ENCODE measurements around the gene KCTD8. TPM values are rescaled to one million over a fixed set of nuclear protein-coding genes. Genes with fewer than 3 reads are reported as not detected.

Gene KCTD8
- polyA plus RNA-seq = 0.71 and 1.2 TPM in 2 replicates
- polyA minus RNA-seq = 1.6 and 3.7 TPM in 2 replicates

DNA sequence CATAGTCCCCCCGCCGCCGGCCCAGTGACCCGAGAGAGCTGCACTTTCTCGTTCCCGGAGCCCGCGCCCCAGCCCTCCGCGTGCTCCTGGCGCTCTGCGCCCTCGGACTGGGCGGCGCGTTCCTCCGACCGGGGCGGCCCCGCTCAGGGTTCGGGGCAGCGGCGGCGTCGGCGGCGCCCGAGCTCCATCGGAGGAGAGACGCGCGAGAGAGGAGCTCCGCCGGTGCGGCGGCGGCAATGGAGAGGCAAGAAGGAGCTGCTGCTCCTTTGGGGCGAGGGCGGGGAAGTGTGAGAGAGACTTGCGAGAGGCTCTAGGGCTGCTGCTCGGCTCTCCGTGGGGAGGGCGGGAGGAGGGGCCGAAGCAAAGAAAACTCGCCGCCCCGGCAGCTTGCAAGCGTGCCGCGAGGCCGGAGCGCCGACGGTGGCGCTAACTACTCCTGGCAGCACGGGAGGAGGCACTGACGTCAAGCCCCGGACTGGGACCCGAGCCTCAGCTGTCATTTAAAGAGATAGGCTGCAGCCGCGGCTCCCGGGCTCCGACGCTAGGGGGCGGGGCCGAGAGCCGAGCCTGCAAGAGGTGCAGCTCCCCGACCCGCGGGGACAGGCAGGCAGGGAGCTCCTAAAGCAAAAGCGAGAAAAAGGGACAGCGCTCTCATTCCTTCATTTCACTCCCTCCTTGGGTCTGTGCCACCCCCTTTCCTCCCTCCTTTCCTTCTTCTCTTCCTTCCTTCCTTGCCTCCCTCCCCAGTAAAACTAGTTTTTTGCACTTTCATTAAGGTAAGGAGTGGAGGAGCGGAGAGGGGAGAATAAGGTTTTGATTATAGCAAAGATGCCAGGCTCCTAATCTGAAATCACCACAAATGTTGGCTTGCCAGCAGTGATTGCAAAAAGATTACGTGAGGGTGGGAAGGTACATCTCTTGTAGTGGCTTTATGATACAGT lies at the start of gene KCTD8:
TSS of gene KCTD8 (minus strand) at position 289 of the 941 bp plus-strand sequence.
- Histone ChIP-seq H3F3A (ENCODE audit: insufficient read depth, low read length, poor library complexity, severe bottlenecking) (no peaks in the 10 kb centered on the region), H3K27ac (ENCODE audit: low read length) (no peak within 1 kb of the TSS), H3K27me3 (ENCODE audit: insufficient read depth, low read depth, low read length) (peaks cover 65% of the 10 kb centered on the region), H3K9me2 (ENCODE audit: insufficient read depth, low read length) (no peaks in the 10 kb centered on the region), H4K20me1 (ENCODE audit: insufficient read depth) (no peaks in the 10 kb centered on the region), H3K9me3 (ENCODE audit: low read length) (no peaks in the 10 kb centered on the region), H3K79me2 (replicated peaks; ENCODE audit: insufficient read depth, low read length) (no peaks in the 10 kb centered on the region), H3K36me3 (ENCODE audit: insufficient read depth, low read length) (no peaks in the 10 kb centered on the region), H3K4me3 (ENCODE audit: low read length) (peak within 1 kb of the TSS; percentile 73), H2AFZ (ENCODE audit: low read depth, low read length) (peak within 1 kb of the TSS; percentile 11), H3K9ac (ENCODE audit: low read length) (peak within 1 kb of the TSS; percentile 46), H3K4me2 (ENCODE audit: low read length) (peak within 1 kb of the TSS; percentile 92)
- TF ChIP-seq RAD21 (conservative IDR thresholded peaks at IDR 0.05) (peak; percentile 66), POLR2AphosphoS5 (IDR thresholded peaks at IDR 0.05) (no peak), MXI1 (conservative IDR thresholded peaks at IDR 0.05; ENCODE audit: poor library complexity, severe bottlenecking) (peak; percentile 47), SMC3 (conservative IDR thresholded peaks at IDR 0.05; ENCODE audit: poor library complexity) (peak; percentile 77), EP300 (conservative IDR thresholded peaks at IDR 0.05; ENCODE audit: poor library complexity, severe bottlenecking) (no peak), TAF1 (IDR thresholded peaks at IDR 0.05; ENCODE audit: low read depth) (no peak), EZH2 (IDR thresholded peaks at IDR 0.05; ENCODE audit: borderline replicate concordance, insufficient read depth, low read length, poor library complexity, severe bottlenecking) (no peak)
- TF ChIP-seq, protein P1, sequence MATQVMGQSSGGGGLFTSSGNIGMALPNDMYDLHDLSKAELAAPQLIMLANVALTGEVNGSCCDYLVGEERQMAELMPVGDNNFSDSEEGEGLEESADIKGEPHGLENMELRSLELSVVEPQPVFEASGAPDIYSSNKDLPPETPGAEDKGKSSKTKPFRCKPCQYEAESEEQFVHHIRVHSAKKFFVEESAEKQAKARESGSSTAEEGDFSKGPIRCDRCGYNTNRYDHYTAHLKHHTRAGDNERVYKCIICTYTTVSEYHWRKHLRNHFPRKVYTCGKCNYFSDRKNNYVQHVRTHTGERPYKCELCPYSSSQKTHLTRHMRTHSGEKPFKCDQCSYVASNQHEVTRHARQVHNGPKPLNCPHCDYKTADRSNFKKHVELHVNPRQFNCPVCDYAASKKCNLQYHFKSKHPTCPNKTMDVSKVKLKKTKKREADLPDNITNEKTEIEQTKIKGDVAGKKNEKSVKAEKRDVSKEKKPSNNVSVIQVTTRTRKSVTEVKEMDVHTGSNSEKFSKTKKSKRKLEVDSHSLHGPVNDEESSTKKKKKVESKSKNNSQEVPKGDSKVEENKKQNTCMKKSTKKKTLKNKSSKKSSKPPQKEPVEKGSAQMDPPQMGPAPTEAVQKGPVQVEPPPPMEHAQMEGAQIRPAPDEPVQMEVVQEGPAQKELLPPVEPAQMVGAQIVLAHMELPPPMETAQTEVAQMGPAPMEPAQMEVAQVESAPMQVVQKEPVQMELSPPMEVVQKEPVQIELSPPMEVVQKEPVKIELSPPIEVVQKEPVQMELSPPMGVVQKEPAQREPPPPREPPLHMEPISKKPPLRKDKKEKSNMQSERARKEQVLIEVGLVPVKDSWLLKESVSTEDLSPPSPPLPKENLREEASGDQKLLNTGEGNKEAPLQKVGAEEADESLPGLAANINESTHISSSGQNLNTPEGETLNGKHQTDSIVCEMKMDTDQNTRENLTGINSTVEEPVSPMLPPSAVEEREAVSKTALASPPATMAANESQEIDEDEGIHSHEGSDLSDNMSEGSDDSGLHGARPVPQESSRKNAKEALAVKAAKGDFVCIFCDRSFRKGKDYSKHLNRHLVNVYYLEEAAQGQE (IDR thresholded peaks at IDR 0.05; ENCODE audit: borderline replicate concordance) = no peak
- TF ChIP-seq, protein P2, sequence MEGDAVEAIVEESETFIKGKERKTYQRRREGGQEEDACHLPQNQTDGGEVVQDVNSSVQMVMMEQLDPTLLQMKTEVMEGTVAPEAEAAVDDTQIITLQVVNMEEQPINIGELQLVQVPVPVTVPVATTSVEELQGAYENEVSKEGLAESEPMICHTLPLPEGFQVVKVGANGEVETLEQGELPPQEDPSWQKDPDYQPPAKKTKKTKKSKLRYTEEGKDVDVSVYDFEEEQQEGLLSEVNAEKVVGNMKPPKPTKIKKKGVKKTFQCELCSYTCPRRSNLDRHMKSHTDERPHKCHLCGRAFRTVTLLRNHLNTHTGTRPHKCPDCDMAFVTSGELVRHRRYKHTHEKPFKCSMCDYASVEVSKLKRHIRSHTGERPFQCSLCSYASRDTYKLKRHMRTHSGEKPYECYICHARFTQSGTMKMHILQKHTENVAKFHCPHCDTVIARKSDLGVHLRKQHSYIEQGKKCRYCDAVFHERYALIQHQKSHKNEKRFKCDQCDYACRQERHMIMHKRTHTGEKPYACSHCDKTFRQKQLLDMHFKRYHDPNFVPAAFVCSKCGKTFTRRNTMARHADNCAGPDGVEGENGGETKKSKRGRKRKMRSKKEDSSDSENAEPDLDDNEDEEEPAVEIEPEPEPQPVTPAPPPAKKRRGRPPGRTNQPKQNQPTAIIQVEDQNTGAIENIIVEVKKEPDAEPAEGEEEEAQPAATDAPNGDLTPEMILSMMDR (IDR thresholded peaks at IDR 0.05; ENCODE audit: poor library complexity, severe bottlenecking) = peak; percentile 95

DNA sequence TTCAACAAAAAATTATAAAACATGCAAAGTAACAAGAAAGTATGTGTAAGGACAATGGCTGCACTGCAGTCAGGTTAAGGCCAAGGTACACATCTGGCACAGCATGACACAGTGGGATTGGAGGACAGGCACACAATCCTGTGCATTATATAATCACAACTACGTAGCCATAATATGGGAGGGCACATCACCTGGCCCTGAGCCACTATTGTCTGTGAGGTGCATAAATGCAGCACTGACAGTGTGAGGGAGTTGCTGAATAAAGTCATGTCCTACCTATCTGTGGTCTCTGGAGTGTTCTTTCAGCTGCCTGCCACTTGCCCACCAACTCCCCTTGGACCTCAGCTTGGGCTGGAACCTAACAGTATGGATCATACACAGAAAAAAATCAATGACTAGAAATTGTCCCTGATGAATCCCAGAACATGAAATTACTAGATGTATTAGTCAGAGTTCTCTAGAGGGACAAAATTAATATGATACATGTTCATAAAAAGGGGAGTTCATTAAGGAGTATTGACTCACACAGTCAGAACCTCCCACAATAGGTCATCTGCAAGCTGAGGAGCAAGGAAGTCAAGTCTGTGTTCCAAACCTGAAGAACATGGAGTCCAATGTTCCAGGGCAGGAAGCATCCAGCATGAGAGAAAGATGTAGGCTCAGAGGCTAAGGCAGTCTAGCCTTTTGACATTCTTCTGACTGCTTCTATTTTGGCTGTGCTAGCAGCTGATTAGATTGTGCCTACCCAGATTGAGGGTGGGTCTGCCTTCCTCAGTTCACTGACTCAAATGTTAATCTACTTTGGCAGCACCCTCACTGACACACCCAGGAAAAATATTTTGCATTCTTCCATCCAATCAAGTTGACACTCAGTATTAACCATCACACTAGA lies 46.4 kb upstream of the KCTD8 start:
- H2AFZ ChIP-seq (ENCODE audit: low read depth, low read length) = no peak overlapping the region

More for the DNA sequence above, 46.4 kb upstream of the KCTD8 start:
- Histone ChIP-seq H3K36me3 (ENCODE audit: insufficient read depth, low read length) (no peaks in the 10 kb centered on the region), H3K9me3 (ENCODE audit: low read length) (no peaks in the 10 kb centered on the region), H3K4me2 (ENCODE audit: low read length) (no peak overlapping the region), H4K20me1 (ENCODE audit: insufficient read depth) (no peaks in the 10 kb centered on the region), H3K27me3 (ENCODE audit: insufficient read depth, low read depth, low read length) (no peaks in the 10 kb centered on the region), H3K9ac (ENCODE audit: low read length) (no peak overlapping the region), H3K27ac (ENCODE audit: low read length) (no peak overlapping the region), H3K9me2 (ENCODE audit: insufficient read depth, low read length) (no peaks in the 10 kb centered on the region), H3K4me3 (ENCODE audit: low read length) (no peak overlapping the region), H3K79me2 (replicated peaks; ENCODE audit: insufficient read depth, low read length) (no peaks in the 10 kb centered on the region), H3F3A (ENCODE audit: insufficient read depth, low read length, poor library complexity, severe bottlenecking) (no peaks in the 10 kb centered on the region)
- no peak for TF ChIP-seq EP300 (conservative IDR thresholded peaks at IDR 0.05; ENCODE audit: poor library complexity, severe bottlenecking)
- no peak for TF ChIP-seq RAD21 (conservative IDR thresholded peaks at IDR 0.05)
- no peak for TF ChIP-seq SMC3 (conservative IDR thresholded peaks at IDR 0.05; ENCODE audit: poor library complexity)
- TF ChIP-seq, protein P1 (IDR thresholded peaks at IDR 0.05; ENCODE audit: borderline replicate concordance) = no peak
